Limb (tissue), 2 donors: ENCODE data around the gene PINLYP.

ENCODE experiments used
- DNase-seq, 2 donors: peaks; one replicate each; pipeline ENCODE4 v3.0.0-alpha.2; 2016; ENCODE audit errors: extremely low spot score in 2 of 2

Gene PINLYP

GRCh38 chr19:43628646-43629326, 53.2 kb downstream of the PINLYP start:
- no peak for DNase-seq

- DNase-seq: no peak
These were observed 55.9 kb downstream of the PINLYP start for GRCh38 chr19:43631491-43631890.
